ENCODE data around the gene RYR3. TPM values are rescaled to one million over a fixed set of nuclear protein-coding genes. Genes with fewer than 3 reads are reported as not detected.

The RYR3 gene
- total and polyA plus RNA-seq, 10 of the 15 experiments (the other 5 are each of a cell fraction or from before 2014, with no cell fraction given): under 0.01 to 0.44 (median 0.16) TPM; not detected in 5

DNA sequence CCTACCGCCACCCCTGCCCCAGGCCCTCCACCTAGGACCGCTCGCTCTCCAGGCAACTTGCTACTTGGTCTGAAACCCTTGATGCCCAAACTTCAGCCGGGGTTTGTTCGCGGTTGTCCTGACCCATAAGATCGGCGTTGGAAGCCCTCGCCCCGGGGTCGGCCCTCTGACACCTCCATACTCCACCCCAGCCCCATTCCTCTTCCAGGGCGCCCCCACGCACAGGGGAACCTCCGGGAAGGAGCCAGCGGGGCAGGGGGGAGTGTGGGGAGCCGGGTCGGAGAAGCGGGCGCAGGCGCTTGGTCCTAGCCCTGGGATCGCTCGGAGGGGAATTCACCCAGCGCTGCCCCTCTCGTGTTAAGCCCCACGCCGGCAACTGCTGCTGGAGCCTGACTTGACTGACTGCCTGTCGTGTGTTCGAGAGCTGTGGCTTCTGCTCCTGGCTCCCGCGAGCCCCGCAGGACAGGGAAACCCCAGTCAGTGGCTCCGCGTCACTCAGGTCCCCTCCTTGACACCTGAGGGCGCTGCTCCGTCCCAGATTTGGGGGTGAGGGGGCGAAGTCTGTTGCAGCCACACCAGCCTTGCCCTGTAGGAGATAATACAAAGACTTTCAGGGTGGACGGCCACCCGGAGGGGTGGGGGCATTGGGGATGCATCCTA is 675 bp downstream of the RYR3 start:
- WGBS (ENCODE audit: insufficient coverage, insufficient replicate concordance, low lambda C conversion rate, missing lambda C conversion rate): 8% methylated on average over 31 of the region's 38 CpGs
- SMC1A ChIA-PET (ENCODE audit: uncharacterized antibody, unreplicated experiment): no interaction called here
- in situ Hi-C loops (cut with MboI): no loop called here
- Histone ChIP-seq H3K4me2 (ENCODE audit: control insufficient read depth, insufficient read depth) (no peak overlapping the region), H3K4me1 (ENCODE audit: control insufficient read depth, insufficient read depth, low read length) (no peaks in the 10 kb centered on the region), H2AFZ (ENCODE audit: control insufficient read depth, low read depth, low read length) (no peak overlapping the region), H4K20me1 (ENCODE audit: control insufficient read depth, insufficient read depth) (no peaks in the 10 kb centered on the region), H3K4me3 (no peak overlapping the region), H3K79me2 (ENCODE audit: control insufficient read depth, insufficient read depth, low read length) (no peaks in the 10 kb centered on the region), H3K9me3 (replicated peaks; ENCODE audit: control insufficient read depth, insufficient read depth, low read length) (no peaks in the 10 kb centered on the region), H3K27ac (ENCODE audit: control insufficient read depth, insufficient read depth) (no peak overlapping the region), H3K9ac (ENCODE audit: control insufficient read depth, insufficient read depth, low read length) (no peak overlapping the region), H3K27me3 (replicated peaks in 1 of 2; ENCODE audit: control insufficient read depth in 2 of 2, insufficient read depth in 2 of 2, low read length in 1 of 2) (peaks cover 4 to 9% of the 10 kb centered on the region in 2 experiments), H3K36me3 (ENCODE audit: control insufficient read depth in 2 of 2, insufficient read depth in 2 of 2, low read length in 1 of 2) (no peaks in the 10 kb centered on the region)
- intact Hi-C loops (cut with micrococcal nuclease; ENCODE audit: unreplicated experiment): no loop called here
- no TSS peak for BruUV-seq (replicated peaks)
- RAD21 ChIA-PET (ENCODE audit: unreplicated experiment): no interaction called here
- FAIRE-seq: no peak
- TF ChIP-seq, protein P1, sequence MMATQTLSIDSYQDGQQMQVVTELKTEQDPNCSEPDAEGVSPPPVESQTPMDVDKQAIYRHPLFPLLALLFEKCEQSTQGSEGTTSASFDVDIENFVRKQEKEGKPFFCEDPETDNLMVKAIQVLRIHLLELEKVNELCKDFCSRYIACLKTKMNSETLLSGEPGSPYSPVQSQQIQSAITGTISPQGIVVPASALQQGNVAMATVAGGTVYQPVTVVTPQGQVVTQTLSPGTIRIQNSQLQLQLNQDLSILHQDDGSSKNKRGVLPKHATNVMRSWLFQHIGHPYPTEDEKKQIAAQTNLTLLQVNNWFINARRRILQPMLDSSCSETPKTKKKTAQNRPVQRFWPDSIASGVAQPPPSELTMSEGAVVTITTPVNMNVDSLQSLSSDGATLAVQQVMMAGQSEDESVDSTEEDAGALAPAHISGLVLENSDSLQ (IDR thresholded peaks at IDR 0.05): no peak
- TF ChIP-seq, protein P2, sequence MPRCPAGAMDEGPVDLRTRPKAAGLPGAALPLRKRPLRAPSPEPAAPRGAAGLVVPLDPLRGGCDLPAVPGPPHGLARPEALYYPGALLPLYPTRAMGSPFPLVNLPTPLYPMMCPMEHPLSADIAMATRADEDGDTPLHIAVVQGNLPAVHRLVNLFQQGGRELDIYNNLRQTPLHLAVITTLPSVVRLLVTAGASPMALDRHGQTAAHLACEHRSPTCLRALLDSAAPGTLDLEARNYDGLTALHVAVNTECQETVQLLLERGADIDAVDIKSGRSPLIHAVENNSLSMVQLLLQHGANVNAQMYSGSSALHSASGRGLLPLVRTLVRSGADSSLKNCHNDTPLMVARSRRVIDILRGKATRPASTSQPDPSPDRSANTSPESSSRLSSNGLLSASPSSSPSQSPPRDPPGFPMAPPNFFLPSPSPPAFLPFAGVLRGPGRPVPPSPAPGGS (IDR thresholded peaks at IDR 0.05; ENCODE audit: borderline replicate concordance, insufficient read depth, low read depth, low read length, poor library complexity, severe bottlenecking): no peak
- TF ChIP-seq HCFC1 (IDR thresholded peaks at IDR 0.05; ENCODE audit: low read length) (no peak), SREBF2 (IDR thresholded peaks at IDR 0.05; ENCODE audit: low read length) (no peak), NR2F1 (conservative IDR thresholded peaks at IDR 0.05) (no peak), PAX8 (IDR thresholded peaks at IDR 0.05) (no peak), DPF2 (IDR thresholded peaks at IDR 0.05) (no peak), TAF1 (IDR thresholded peaks at IDR 0.05; ENCODE audit: borderline replicate concordance, low read depth, low read length) (no peak), KLF5 (IDR thresholded peaks at IDR 0.05; ENCODE audit: partially characterized antibody) (no peak), TCF12 (IDR thresholded peaks at IDR 0.05; ENCODE audit: low read depth, low read length) (no peak), POU2F2 (IDR thresholded peaks at IDR 0.05; ENCODE audit: borderline replicate concordance, low read depth, low read length) (no peak), ATF7 (IDR thresholded peaks at IDR 0.05; ENCODE audit: low read depth) (no peak), EZH2 (IDR thresholded peaks at IDR 0.05; ENCODE audit: borderline replicate concordance, control insufficient read depth, low read depth, low read length) (no peak), CEBPB (IDR thresholded peaks at IDR 0.05; ENCODE audit: borderline replicate concordance in 1 of 2, low read depth in 2 of 2, low read length in 2 of 2) (no peak), PML (IDR thresholded peaks at IDR 0.05; ENCODE audit: low read length) (no peak)
- TF ChIP-seq, protein P3, sequence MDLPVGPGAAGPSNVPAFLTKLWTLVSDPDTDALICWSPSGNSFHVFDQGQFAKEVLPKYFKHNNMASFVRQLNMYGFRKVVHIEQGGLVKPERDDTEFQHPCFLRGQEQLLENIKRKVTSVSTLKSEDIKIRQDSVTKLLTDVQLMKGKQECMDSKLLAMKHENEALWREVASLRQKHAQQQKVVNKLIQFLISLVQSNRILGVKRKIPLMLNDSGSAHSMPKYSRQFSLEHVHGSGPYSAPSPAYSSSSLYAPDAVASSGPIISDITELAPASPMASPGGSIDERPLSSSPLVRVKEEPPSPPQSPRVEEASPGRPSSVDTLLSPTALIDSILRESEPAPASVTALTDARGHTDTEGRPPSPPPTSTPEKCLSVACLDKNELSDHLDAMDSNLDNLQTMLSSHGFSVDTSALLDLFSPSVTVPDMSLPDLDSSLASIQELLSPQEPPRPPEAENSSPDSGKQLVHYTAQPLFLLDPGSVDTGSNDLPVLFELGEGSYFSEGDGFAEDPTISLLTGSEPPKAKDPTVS (IDR thresholded peaks at IDR 0.05; ENCODE audit: low read depth, low read length): no peak
- POLR2A ChIA-PET: no interaction called here
- ATAC-seq: no peak
- CTCF ChIA-PET: interaction anchor here (2.5 kb wide), 1 partner anchor 19 kb away, joined by 17 read pairs; no protein-coding TSS in a partner anchor
- no peak for DNase-seq (ENCODE audit: low read depth, low spot score)
